Stimulated activated CD4-positive, alpha-beta T cell treated with anti-CD3 and anti-CD28 coated beads, Interleukin-4, amount 100 ng/mL, for 48 hours (primary cell): Measurements from ENCODE around the gene OMP.
A peak's percentile ranks its signal among the peaks of the same experiment; 100 is the strongest.

Source experiments
- DNase-seq, 2 donors: peaks; one replicate each; pipeline ENCODE4 v3.0.0-alpha.2; 2020; ENCODE audit warnings: low read depth in 2 of 2

The OMP gene

GRCh38 chr11:77069336-77069968 is 33.2 kb upstream of the OMP start:
- no peak for DNase-seq

- no peak for DNase-seq
Observed at GRCh38 chr11:77069969-77070582, 32.6 kb upstream of the OMP start.

- DNase-seq, result no peak
Observed at GRCh38 chr11:77071077-77071476, 31.6 kb upstream of the OMP start.

- DNase-seq, result no peak
Observed at GRCh38 chr11:77071671-77072605, 30.7 kb upstream of the OMP start.

GRCh38 chr11:77072851-77073327 is 29.8 kb upstream of the OMP start:
- no peak for DNase-seq

- DNase-seq, result no peak
Observed at GRCh38 chr11:77073328-77074001, 29.2 kb upstream of the OMP start.

- DNase-seq, result no peak
Observed at GRCh38 chr11:77074205-77074604, 28.4 kb upstream of the OMP start.

- DNase-seq, result no peak
Observed at GRCh38 chr11:77074626-77075221, 27.9 kb upstream of the OMP start.

- DNase-seq, result no peak
Observed at GRCh38 chr11:77075425-77075905, 27.2 kb upstream of the OMP start.

GRCh38 chr11:77079666-77080065 is 23.0 kb upstream of the OMP start:
- no peak for DNase-seq

- DNase-seq, result no peak
Observed at GRCh38 chr11:77080643-77081210, 21.9 kb upstream of the OMP start.

GRCh38 chr11:77081381-77081851 is 21.2 kb upstream of the OMP start:
- DNase-seq, result no peak

GRCh38 chr11:77081976-77082836 is 20.4 kb upstream of the OMP start:
- no peak for DNase-seq

GRCh38 chr11:77082838-77083565 is 19.6 kb upstream of the OMP start:
- peak in 1 of 2 donors; percentile 28 for DNase-seq

- no peak for DNase-seq
Observed at GRCh38 chr11:77083566-77084245, 18.9 kb upstream of the OMP start.

- no peak for DNase-seq
Observed at GRCh38 chr11:77084581-77085191, 18.0 kb upstream of the OMP start.

- no peak for DNase-seq
Observed at GRCh38 chr11:77085652-77086051, 17.0 kb upstream of the OMP start.
